ENCODE measurements around the gene CRPPA.
"Not testable (repeated sequence)": the region's sequence is repeated elsewhere in the genome, so short reads cannot be mapped to it uniquely, and the experiment has no call there.

- TF ChIP-seq CTCF, POLR2A (IDR thresholded peaks at IDR 0.05): not testable (repeated sequence)
Observed at GRCh38 chr7:16383103-16383502, 38.2 kb downstream of the CRPPA start.
